Mesenchymal stem cell (in vitro differentiated cells and primary cell): ENCODE measurements around the gene SOX8.
"Not testable (repeated sequence)": the region's sequence is repeated elsewhere in the genome, so short reads cannot be mapped to it uniquely, and the experiment has no call there.

ENCODE experiments used
- DNase-seq: peaks from one replicate; pipeline ENCODE4 v3.0.0-alpha.2; 2013
- H2AFZ ChIP-seq: one replicate; pipeline ENCODE4 v1.6.1; 2013; ENCODE audit warnings: low read depth, mild to moderate bottlenecking, control low read depth, inconsistent platforms, low read length, moderate library complexity
- H2AK5ac ChIP-seq: 2 replicates; pipeline ENCODE4 v1.6.1; 2013; ENCODE audit warnings: low read length, moderate library complexity, mild to moderate bottlenecking, inconsistent platforms; ENCODE audit not compliant: severe bottlenecking
- H2BK120ac ChIP-seq: one replicate; pipeline ENCODE4 v1.6.1; 2013; ENCODE audit warnings: low read depth, mild to moderate bottlenecking, inconsistent platforms, low read length, moderate library complexity
- H2BK12ac ChIP-seq, 2 experiments: one replicate each; pipeline ENCODE4 v1.6.1; 2013; ENCODE audit warnings: inconsistent platforms in 2 of 2, low read length in 2 of 2, mild to moderate bottlenecking in 2 of 2, moderate library complexity in 2 of 2, control low read depth in 1 of 2
- H2BK15ac ChIP-seq: one replicate; pipeline ENCODE4 v1.6.1; 2013; ENCODE audit warnings: mild to moderate bottlenecking, low read depth, inconsistent platforms; ENCODE audit not compliant: poor library complexity, severe bottlenecking
- H2BK5ac ChIP-seq: 2 replicates; pipeline ENCODE4 v1.6.1; 2013; ENCODE audit warnings: low read depth, mild to moderate bottlenecking, low read length, control low read depth, inconsistent platforms; ENCODE audit not compliant: poor library complexity, severe bottlenecking
- H3K14ac ChIP-seq, 2 experiments: one replicate each; pipeline ENCODE4 v1.6.1; 2013; ENCODE audit warnings: inconsistent platforms in 2 of 2, low read length in 2 of 2, control low read depth in 1 of 2, mild to moderate bottlenecking in 1 of 2, moderate library complexity in 1 of 2
- H3K18ac ChIP-seq, 2 experiments: one replicate each; pipeline ENCODE4 v1.6.1; 2013; ENCODE audit warnings: inconsistent platforms in 2 of 2, low read length in 2 of 2, control low read depth in 1 of 2, low read depth in 1 of 2, mild to moderate bottlenecking in 1 of 2
- H3K23ac ChIP-seq, 2 experiments: one replicate each; pipeline ENCODE4 v1.6.1; 2013; ENCODE audit warnings: inconsistent platforms in 2 of 2, low read length in 2 of 2, mild to moderate bottlenecking in 2 of 2, moderate library complexity in 2 of 2, control low read depth in 1 of 2
- H3K27ac ChIP-seq: 2 replicates; pipeline ENCODE4 v1.5.1; 2013; ENCODE audit warnings: mild to moderate bottlenecking, moderate library complexity, low read length, control low read depth, inconsistent platforms; ENCODE audit not compliant: poor library complexity, severe bottlenecking
- H3K27me3 ChIP-seq, 2 experiments: 2 replicates each; pipeline versions ENCODE4 v1.6.1 to v1.7.0; 2013; ENCODE audit warnings: low read length in 2 of 2, mild to moderate bottlenecking in 2 of 2, moderate library complexity in 2 of 2, control low read depth in 1 of 2, inconsistent platforms in 1 of 2; ENCODE audit not compliant: control insufficient read depth in 1 of 2, insufficient read depth in 1 of 2
- H3K36me3 ChIP-seq, 2 experiments: 2 replicates each; pipeline versions ENCODE4 v1.6.1 to v1.7.0; 2013; ENCODE audit warnings: low read length in 2 of 2, control low read depth in 1 of 2, inconsistent platforms in 1 of 2, low read depth in 1 of 2, mild to moderate bottlenecking in 1 of 2; ENCODE audit not compliant: insufficient read depth in 2 of 2, control insufficient read depth in 1 of 2
- H3K4ac ChIP-seq, 2 experiments: one replicate each; pipeline ENCODE4 v1.6.1; 2013; ENCODE audit warnings: inconsistent platforms in 2 of 2, low read length in 2 of 2, mild to moderate bottlenecking in 2 of 2, moderate library complexity in 2 of 2, control low read depth in 1 of 2, low read depth in 1 of 2
- H3K4me1 ChIP-seq: 2 replicates; pipeline ENCODE4 v1.6.1; 2013; ENCODE audit warnings: low read depth, low read length, control low read depth; ENCODE audit not compliant: control insufficient read depth, insufficient read depth
- H3K4me2 ChIP-seq: 2 replicates; pipeline ENCODE4 v1.6.1; 2013; ENCODE audit warnings: low read length, mild to moderate bottlenecking, inconsistent platforms; ENCODE audit not compliant: poor library complexity, severe bottlenecking
- H3K4me3 ChIP-seq, 2 experiments: 2 replicates each; pipeline versions ENCODE4 v1.5.1 to v1.7.0; 2013; ENCODE audit warnings: low read length in 2 of 2, mild to moderate bottlenecking in 2 of 2, control low read depth in 1 of 2, low read depth in 1 of 2; ENCODE audit not compliant: insufficient read depth in 1 of 2
- H3K79me1 ChIP-seq: replicated peaks from 2 replicates; pipeline ENCODE4 v1.6.1; 2013; ENCODE audit warnings: mild to moderate bottlenecking, control low read depth, low read length, inconsistent platforms; ENCODE audit not compliant: poor library complexity, severe bottlenecking
- H3K9ac ChIP-seq: 2 replicates; pipeline ENCODE4 v1.7.0; 2013; ENCODE audit warnings: mild to moderate bottlenecking, low read length, moderate library complexity
- H3K9me3 ChIP-seq: 2 replicates; pipeline ENCODE4 v1.7.0; 2013; ENCODE audit warnings: mild to moderate bottlenecking, low read length; ENCODE audit not compliant: control insufficient read depth
- H4K8ac ChIP-seq: one replicate; pipeline ENCODE4 v1.6.1; 2013; ENCODE audit warnings: inconsistent platforms, mild to moderate bottlenecking, low read length, moderate library complexity
- H4K91ac ChIP-seq: one replicate; pipeline ENCODE4 v1.6.1; 2013; ENCODE audit warnings: mild to moderate bottlenecking, low read length, inconsistent platforms
- WGBS: methylation state at CpG from one replicate; pipeline ENCODE4 v1.1.7; 2013; ENCODE audit warnings: mixed read lengths; 5-methylcytosine and 5-hydroxymethylcytosine counted together

The SOX8 gene

DNA sequence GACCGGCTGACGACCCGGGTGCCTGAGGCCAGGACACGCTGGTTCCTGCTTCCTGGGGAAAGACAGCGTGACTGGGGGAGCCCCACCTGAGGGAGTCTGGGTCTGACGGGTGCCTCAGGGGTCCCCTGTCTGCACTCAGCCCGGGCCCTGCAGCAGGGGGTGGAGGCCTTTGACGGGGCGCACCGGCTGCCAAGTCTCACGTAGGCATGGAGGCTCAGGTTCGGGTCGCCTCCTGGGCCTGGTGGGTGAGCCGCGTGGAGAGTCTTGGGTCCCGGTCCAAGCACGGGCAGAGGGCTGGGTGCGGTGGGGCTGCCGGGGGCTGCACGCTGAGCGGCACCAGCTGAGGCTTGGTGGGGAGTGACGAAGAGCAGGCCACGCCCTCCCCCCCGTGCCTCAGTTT is 40.9 kb downstream of the SOX8 start:
- Histone ChIP-seq H4K8ac (no peak overlapping the region), H3K9ac (no peak overlapping the region), H2BK120ac (no peak overlapping the region), H3K36me3 (no peaks in the 10 kb centered on the region), H3K4me1 (no peaks in the 10 kb centered on the region), H3K79me1 (no peaks in the 10 kb centered on the region), H4K91ac (no peak overlapping the region), H3K9me3 (no peaks in the 10 kb centered on the region), H2AK5ac (no peak overlapping the region), H3K4me2 (no peak overlapping the region), H3K27me3 (peaks cover 4 to 75% of the 10 kb centered on the region in 2 experiments), H3K4me3 (no peak overlapping the region), H3K14ac (no peak overlapping the region), H3K27ac (no peak overlapping the region), H3K23ac (no peak overlapping the region), H2BK5ac (no peak overlapping the region), H3K18ac (no peak overlapping the region), H2BK12ac (no peak overlapping the region), H3K4ac (no peak overlapping the region), H2BK15ac (no peak overlapping the region), H2AFZ (no peak overlapping the region)
- no peak for DNase-seq
- 92% methylated on average over 24 of the region's 24 CpGs for WGBS

DNA sequence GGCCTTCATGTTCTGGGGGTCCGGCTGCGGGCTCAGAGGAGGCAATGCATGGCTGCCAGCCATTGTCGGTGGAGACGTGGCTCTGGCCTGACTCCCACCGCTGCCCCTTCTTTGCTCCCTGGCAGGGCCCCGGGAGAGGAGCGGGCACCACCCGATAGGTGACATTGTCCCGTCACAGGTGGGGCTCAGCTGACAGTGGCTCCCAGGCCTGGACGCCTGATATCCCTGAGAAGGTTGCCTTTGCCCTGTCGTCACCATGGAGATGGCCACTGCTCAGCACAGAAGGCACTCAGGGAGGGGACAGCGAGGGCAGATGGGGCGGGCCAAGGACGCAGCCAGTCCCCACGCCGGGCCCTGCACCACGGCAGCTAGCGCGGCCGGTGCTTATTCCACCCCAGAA is 42.6 kb downstream of the SOX8 start:
- no peaks in the 10 kb centered on the region for H3K9me3 ChIP-seq
- H3K14ac ChIP-seq, result no peak overlapping the region
- no peak overlapping the region for H3K4ac ChIP-seq
- no peak overlapping the region for H2AFZ ChIP-seq
- no peak overlapping the region for H3K4me3 ChIP-seq
- H3K18ac ChIP-seq, result no peak overlapping the region
- no peak overlapping the region for H3K9ac ChIP-seq
- 92% methylated on average over 20 of the region's 20 CpGs for WGBS
- no peak overlapping the region for H2BK120ac ChIP-seq
- DNase-seq, result no peak
- no peak overlapping the region for H4K91ac ChIP-seq
- no peaks in the 10 kb centered on the region for H3K36me3 ChIP-seq
- no peak overlapping the region for H3K4me2 ChIP-seq
- no peak overlapping the region for H4K8ac ChIP-seq
- no peak overlapping the region for H3K27ac ChIP-seq
- H3K79me1 ChIP-seq, result no peaks in the 10 kb centered on the region
- no peak overlapping the region for H2BK15ac ChIP-seq
- no peak overlapping the region for H2BK12ac ChIP-seq
- H3K4me1 ChIP-seq, result no peaks in the 10 kb centered on the region
- peaks cover 0 to 79% of the 10 kb centered on the region in 2 experiments for H3K27me3 ChIP-seq
- H2AK5ac ChIP-seq, result no peak overlapping the region
- H2BK5ac ChIP-seq, result no peak overlapping the region
- H3K23ac ChIP-seq, result no peak overlapping the region

DNA sequence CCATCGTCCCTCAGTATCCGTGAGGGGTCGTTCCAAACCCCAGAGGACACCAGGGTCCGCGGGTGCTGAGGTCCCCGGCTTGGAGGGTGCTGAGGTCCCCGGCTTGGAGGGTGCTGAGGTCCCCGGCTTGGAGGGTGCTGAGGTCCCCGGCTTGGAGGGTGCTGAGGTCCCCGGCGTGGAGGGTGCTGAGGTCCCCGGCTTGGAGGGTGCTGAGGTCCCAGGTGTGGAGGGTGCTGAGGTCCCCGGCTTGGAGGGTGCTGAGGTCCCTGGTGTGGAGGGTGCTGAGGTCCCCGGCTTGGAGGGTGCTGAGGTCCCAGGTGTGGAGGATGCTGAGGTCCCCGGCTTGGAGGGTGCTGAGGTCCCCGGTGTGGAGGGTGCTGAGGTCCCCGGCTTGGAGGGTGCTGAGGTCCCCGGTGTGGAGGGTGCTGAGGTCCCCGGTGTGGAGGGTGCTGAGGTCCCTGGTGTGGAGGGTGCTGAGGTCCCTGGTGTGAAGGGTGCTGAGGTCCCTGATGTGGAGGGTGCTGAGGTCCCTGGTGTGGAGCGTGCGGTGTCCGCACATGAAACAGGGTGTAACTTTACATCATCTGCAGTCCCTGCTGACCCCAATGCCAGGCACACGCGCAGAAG is 43.7 kb downstream of the SOX8 start:
- not testable (repeated sequence) for H3K4me2 ChIP-seq, H3K4ac ChIP-seq, H3K79me1 ChIP-seq, H2AK5ac ChIP-seq, H3K36me3 ChIP-seq, DNase-seq, H3K4me3 ChIP-seq, H3K14ac ChIP-seq, H3K9me3 ChIP-seq, H2AFZ ChIP-seq, H4K8ac ChIP-seq, H4K91ac ChIP-seq, H2BK15ac ChIP-seq, H2BK12ac ChIP-seq, H2BK120ac ChIP-seq, H3K4me1 ChIP-seq, H3K23ac ChIP-seq, H3K18ac ChIP-seq, H3K27ac ChIP-seq, H2BK5ac ChIP-seq, H3K9ac ChIP-seq
- 71% methylated on average over 23 of the region's 24 CpGs for WGBS
- H3K27me3 ChIP-seq, result peaks cover 0 to 85% of the 10 kb centered on the region in 2 experiments

DNA sequence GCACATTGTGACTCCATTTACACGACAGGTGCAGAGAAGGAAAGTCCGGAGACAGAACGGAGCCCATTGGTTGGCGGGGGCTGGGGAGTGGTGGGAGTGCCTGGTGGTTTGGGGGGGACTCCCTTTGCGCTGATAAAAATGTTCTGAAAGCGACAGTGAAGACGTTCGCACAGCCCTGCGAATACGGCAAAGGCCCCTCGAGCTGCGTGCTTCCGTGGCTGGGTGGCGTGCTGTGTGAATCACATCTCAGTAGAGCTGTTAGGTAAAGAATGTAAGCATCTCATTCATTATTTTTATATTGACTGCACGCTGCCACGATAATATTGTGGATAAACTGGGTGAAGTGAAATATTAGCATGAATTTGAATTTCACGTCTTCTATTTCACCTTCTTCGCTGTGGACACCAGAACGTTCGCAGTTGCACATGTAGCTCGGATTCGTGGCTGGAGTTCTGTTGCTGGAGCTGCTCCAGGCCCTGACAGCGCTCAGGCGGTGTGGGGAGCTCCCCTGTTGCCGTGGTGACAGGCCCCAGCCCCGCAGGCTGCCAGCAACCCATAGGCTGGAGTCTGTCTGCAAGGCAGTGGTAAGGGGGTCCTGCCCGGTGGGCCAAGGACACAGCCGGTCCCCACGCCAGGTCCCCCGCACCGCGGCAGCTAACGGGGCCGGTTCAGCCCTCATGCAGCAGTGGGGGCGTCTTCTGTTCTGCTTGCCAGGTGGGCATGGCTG is 44.6 kb downstream of the SOX8 start:
- H3K9ac ChIP-seq, result no peak overlapping the region
- no peak overlapping the region for H2BK120ac ChIP-seq
- no peak overlapping the region for H2BK5ac ChIP-seq
- H3K23ac ChIP-seq, result no peak overlapping the region
- H3K4me2 ChIP-seq, result no peak overlapping the region
- H3K27me3 ChIP-seq, result peaks cover 0 to 84% of the 10 kb centered on the region in 2 experiments
- no peak overlapping the region for H2BK15ac ChIP-seq
- no peak overlapping the region for H3K14ac ChIP-seq
- no peak for DNase-seq
- no peak overlapping the region for H4K8ac ChIP-seq
- no peaks in the 10 kb centered on the region for H3K79me1 ChIP-seq
- H2AK5ac ChIP-seq, result no peak overlapping the region
- no peak overlapping the region for H2BK12ac ChIP-seq
- no peaks in the 10 kb centered on the region for H3K36me3 ChIP-seq
- no peak overlapping the region for H3K4me3 ChIP-seq
- no peak overlapping the region for H4K91ac ChIP-seq
- H2AFZ ChIP-seq, result no peak overlapping the region
- H3K4me1 ChIP-seq, result no peaks in the 10 kb centered on the region
- no peak overlapping the region for H3K4ac ChIP-seq
- no peaks in the 10 kb centered on the region for H3K9me3 ChIP-seq
- WGBS, result 91% methylated on average over 34 of the region's 35 CpGs
- H3K27ac ChIP-seq, result no peak overlapping the region
- H3K18ac ChIP-seq, result no peak overlapping the region
